HG02884 (cell line): Measurements from ENCODE around the gene SLC9A3.
A peak's percentile ranks its signal among the peaks of the same experiment; 100 is the strongest.
"Not testable (repeated sequence)": the region's sequence is repeated elsewhere in the genome, so short reads cannot be mapped to it uniquely, and the experiment has no call there.

Experiments
- ATAC-seq: cut with Tn5 transposase; IDR thresholded peaks from one replicate; pipeline ENCODE4 v1.9.1; 2021; ENCODE audit warnings: mild to moderate bottlenecking, moderate library complexity; ENCODE audit not compliant: unreplicated experiment

Gene SLC9A3

DNA sequence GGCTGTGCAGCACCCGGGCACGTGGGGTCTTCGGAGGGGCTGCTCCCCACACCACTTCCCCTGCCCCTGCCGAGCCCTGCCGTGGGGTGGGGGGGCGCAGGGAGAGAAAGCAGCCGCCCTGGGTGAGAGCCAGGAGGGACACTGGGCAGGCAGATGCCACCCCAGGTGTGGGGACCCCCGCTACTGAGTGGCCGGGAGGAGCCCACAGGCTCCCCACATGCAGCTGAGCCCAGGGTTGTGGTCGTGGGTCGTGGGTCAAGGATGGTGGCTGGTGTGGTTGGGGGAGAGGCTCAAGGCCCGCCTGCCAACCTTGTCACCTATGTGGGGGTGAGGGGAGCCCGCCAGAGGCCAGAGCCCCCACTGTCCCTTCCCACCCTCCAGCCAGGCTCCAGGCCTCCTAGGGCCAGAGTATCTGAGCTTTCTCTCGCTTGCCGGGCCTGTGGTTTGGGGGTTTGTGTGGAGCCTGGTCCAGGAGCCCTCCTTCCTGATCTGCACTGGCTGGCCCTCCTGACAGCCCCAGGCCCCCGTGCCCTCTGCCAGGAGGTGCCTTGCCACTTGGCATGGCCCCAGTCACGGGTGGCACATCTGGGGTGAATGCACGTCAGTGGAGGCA lies 45.8 kb downstream of the SLC9A3 start:
- ATAC-seq = no peak

DNA sequence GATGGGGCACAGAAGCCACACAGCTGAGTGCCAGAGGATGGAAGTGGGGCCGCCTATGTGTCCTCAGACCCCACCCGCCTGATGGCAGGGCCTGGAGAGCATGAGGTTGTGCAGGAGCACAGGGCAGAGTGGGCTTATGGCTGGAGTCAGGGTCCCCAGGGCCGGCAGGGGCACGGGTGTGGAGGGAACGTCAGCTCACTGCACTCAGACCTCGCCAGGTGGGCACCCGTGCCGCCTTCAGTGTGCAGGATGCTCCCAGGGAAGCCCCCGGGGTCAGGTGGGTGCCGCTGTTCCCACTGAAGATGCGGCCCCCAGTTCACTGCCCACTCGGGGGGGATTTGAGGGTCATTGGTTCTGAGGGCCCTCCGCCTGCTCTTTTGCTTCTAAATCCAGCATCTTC lies 46.4 kb downstream of the SLC9A3 start:
- no peak for ATAC-seq

DNA sequence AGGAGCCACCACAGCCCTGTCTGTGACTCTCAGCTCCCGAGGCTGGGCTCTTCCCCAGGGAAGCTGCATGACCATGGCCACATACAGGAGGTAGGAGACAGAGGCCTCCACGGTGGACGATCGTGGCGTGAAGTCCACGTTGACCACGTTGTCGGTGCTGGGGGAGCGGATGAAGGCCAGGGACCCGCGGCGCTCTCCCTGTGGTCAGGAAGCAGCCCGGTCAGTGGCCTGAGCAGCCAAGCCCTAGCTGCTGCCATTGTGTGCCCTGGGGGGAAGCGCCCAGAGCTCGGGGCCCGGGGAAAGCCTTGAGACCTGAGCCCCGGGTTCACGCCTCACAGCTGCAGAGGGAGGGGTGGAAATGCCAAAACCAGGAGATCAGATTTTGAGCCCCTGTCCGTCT lies 47.0 kb downstream of the SLC9A3 start:
- no peak for ATAC-seq

DNA sequence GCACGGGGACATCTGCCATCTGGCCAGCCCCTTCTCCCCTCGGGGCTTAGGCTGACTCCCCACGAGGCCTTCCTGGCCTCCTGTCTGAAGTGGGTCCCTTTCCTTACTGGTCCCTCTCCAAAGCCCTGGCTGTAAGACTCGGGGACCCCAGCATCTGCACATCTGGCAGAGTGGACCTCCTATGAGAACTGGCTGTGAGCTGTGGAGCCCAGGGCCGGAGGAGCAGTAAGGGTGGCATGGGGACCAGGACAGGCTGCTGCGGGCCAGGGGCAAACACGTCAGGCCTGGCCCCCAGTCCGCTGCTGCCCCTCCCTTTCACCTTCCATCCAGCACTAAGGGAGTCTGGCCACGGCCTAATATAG lies 47.5 kb downstream of the SLC9A3 start:
- no peak for ATAC-seq

DNA sequence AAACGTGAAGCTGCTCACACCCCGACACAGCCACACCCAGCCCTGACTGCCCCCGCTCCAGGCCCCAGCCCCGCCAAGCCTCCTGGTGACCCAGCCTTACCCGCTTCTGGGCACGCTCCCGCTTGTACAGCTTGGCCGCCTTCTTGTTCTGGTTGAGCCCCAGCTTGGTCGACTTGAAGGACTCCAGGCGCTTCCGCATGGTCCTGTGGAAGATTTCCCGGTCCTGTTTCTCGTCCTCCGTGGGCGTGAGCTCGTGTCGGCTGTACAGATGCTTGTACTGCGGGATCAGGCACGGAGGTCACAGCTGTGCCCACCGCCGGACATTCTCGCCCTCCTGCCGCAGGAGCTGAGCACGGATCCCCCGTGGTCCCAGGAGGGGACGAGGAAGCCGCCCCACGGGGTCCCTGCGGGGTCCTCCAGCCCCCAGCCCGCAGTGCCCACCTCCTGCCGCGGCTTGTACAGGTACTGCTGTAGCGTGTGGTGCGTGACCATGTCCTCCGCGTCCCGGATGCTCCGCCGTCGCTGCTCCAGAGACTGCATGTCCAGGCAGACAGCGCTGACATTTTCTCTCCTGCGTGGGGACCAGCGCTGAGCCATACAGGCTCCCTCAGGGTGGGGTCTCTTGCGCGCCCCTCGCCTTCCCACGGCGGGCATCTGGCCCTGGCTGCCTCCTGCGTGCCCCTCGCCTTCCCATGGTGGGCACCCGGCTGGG lies 48.0 kb downstream of the SLC9A3 start:
- no peak for ATAC-seq

DNA sequence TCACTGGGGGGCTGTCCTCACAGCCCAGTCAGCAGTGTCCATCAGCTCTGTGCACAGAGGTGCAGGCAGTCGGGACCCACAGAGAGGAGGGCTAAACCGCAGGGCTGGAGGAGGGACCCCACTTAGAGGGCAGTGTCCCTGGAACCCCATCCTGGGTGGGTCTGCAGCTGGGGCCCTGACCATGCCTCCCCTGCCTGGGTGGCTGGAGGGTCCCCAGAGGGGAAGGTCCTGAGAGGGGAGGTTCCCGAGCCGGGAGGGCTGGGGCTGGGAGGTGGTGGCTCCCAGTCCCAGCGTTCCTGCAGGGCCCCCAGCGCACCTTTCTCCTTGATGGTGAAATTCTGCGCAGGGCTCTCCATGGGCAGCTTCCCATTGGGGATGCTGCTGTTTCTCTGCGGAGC lies 48.5 kb downstream of the SLC9A3 start:
- no peak for ATAC-seq

DNA sequence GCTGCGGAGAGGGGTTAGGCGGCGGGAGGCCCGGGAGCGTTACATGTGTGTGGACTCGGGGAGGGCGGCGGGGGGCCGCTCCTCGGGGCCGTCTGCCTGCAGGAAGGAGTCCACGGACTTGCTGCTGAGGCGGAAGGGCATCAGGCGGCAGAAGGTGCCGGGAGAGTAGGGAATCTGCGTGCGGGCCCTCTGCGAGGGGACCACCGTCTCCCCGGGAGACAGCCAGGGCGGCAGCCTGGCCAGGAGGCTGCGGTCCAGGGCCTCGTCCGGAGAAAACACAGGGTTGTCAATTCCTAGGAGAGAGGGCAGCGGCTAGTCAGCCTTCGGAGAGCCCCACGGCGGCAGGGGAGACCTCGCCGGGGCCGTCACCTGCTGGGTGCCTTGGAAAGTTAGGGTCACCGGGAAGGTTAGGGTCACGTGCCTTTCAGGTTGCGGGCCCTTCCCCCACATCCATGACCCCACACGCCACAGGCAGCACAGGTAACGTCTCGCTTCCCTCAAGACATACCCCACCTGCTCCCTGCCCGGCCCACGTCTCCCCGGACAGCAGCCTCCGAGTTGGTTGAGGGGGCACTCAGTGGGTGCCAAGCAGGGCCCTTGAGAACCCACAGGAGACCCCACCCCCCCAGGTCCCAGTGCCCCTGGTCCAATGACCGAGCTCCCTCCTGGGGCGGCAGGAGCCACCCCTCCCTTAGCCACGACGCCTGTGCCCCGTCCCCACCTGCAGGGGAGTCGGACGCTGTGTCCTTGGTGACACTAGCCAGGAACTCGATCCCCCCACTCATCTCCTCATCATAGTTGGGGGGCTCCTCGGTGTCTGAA lies 49.2 kb downstream of the SLC9A3 start:
- ATAC-seq = no peak

DNA sequence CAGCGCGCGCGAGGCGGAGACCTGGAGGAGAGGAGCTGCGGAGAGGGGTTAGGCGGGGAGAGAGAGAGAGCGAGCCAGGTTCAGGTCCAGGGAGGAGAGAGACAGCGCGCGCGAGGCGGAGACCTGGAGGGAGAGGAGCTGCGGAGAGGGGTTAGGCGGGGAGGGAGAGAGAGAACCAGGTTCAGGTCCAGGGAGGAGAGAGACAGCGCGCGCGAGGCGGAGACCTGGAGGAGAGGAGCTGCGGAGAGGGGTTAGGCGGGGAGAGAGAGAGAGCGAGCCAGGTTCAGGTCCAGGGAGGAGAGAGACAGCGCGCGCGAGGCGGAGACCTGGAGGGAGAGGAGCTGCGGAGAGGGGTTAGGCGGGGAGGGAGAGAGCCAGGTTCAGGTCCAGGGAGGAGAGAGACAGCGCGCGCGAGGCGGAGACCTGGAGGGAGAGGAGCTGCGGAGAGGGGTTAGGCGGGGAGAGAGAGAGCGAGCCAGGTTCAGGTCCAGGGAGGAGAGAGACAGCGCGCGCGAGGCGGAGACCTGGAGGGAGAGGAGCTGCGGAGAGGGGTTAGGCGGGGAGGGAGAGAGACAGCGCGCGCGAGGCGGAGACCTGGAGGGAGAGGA lies 49.9 kb downstream of the SLC9A3 start:
- ATAC-seq = not testable (repeated sequence)

DNA sequence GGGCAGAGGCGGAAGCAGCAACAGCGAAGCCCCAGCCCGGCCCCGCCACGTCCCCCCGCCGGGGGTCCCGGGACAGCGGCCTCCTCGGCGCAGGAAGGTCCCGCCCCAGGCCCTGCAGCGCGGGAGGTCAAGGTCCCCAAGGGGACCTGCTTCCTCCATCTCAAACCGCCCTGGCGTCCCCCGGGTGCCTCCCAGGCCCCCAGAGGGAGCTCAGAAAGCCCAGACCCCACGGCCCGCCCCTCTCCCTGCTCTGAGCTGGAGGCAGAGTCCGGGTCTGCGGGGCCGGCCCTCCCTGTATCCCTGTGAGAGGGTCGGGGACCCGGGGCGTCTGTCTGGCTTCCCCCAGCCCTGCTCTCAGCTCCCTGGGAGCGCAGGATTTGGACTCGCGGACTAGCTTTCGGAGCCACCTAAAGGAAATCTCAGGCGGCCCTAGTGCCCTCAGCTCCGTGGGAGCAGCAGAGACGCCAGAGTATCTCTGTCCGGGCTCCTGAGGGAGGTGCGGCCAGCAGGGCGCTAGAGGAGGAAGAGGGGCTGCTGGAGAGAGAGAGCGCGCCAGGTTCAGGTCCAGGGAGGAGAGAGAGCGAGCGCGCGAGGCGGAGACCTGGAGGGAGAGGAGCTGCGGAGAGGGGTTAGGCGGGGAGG lies 50.6 kb downstream of the SLC9A3 start:
- ATAC-seq = peak; percentile 29

DNA sequence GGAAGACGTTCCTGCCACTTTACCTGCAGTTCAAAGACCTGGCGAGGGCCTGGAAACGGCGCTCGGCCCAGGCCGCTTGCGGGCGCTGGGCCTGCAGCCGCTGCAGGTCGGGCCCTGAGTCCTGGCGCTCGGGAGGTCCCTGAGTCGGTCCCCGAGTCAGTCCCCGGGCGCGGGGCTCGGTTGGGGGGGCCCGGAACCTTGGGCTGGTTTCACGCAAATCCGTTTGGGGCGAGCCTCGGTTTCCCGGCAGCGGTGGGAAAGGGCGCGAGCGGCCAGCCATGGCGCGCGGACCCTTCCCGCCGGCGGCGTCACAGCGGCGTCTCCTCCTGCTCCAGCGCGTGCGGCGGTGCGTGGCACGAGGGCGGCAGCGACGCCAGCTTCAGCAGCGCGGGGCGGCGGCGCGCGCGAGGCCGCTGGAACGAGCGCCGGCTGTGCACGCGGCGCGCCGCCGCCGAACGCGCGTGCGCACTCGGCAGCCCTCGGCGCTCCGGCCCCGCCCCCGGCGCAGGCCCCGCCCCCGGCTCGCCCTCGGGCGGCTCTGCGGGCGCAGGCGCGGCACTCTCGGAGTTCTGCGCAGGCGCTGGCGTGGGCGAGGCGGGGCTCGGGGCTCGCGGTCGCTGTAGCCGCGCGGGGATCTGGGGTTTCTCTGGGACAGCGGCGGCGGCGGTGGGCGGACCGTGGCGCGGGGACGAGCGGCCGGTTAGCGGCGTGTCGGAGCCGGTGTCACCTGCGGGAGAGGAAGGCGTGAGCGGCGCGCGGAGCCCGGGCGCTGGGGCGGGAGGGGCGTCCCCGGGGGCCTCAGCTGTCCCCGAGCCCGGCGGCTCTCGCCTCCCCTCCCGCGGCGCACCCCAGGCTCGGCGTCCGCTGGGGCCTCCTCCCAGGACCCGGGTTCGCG lies 51.3 kb downstream of the SLC9A3 start:
- peak; percentile 55 for ATAC-seq

DNA sequence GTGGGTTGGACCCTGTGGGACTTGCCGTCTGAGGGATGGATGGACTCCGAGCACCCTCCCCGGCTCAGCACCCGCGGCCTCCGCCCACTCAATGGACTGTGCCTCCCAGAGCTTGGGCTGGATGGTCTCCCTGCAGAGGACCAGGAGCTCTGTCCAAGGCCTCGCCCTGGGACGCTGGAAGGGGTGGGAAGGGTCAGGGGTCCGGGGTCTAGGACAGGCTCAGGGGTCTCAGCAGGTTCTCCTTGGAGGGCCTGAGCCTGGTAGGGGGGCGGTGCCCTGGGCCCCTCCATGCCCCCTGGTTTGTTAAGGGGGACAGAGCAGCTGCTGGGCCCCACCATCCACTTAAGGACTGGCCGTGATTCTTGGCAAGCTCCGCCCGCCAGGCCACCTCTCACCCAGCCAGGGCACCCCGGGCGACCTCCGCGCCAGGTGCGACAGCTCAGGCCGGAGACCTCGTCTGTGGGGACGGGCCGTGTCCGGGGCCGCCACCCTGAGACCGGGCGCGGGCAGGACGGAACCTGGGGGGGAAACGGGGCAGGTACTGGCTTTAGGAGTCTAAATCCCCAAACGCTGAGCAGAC lies 52.1 kb downstream of the SLC9A3 start:
- ATAC-seq = peak; percentile 5

DNA sequence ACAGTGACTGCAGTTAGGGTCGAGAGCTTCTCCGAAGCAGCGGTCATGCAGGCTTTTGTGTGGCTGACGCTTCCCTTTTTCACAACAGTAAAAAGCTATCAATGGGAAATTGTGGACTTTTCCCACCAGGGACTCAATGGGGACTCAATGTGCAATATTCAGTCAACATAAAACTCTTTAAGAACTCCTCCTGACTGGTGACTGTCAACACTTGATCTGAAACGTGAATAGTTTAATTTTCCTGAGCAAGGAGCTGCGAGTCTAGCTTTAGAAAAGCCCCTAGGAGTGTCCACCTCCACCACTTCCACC lies 52.5 kb downstream of the SLC9A3 start:
- no peak for ATAC-seq

DNA sequence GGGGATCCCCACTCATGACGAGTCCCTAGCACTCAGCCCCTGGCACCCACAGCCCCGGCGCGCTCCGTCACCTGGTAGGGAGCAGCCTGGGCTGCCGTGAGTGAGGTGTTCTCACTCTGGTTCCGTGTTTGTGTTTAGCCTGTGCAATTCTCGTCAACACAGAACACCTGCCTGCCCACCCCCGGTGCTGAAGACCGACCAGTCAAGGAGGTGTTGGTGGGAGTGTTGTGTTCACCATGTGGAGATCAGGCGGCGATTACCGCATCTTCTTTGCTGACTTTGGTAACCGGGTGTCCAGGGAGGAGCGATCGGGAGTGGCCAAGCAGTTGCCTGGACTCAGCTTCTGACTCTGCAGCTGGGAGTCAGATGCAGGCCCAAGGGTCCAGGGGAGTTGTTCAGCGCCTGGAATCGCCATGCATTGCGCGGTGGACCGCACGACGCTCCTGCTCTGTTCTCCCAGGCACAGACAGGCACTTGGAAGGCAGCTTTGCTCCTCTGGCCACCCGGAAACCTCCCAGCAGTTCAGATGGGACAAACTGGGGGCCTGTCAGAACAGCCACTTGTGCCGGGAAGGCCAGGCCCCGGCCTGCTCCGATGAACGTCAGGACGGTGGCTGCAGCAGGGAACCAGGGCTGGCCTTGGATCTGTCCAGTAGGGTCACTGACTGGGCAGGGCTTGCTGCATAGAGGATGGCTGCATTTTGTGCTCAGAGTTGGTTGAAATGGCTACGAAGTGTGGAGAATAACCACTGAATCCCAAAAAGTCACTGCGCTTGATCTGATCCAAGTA lies 53.1 kb downstream of the SLC9A3 start:
- ATAC-seq = no peak

DNA sequence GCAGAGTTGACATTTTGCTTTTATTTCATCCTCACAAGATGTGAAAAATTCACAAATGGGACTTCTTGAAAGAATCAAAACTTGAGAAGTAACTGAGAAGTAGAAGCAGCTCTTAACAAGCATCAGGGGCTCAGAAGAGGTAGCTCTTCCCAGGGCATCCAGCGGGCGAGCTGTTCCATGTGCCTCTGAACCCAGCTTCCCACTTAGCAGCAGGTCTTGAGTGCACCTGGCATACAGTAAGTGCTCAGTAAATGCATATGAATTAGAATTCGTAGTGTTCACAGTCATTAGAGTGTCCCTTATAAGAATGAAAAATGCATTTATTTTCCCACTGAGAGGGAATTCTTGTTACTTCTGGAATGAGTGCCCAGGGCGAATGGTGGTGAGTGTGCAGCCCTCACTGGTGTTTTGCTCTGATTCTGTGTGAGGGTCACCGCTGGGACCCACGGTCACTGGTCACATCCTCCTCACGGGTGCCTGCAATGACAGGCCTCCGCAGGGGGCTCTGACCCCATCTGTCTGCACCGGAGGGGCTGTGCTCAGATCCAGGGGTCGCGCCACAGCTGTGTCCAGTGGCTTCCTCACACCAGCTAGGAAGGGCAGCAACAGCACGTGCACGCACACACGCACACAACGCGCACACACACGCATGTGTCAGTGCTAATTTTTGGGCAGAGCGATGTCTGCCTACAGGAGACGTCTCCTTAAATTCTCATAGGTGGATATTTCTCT lies 54.3 kb downstream of the SLC9A3 start:
- no peak for ATAC-seq

DNA sequence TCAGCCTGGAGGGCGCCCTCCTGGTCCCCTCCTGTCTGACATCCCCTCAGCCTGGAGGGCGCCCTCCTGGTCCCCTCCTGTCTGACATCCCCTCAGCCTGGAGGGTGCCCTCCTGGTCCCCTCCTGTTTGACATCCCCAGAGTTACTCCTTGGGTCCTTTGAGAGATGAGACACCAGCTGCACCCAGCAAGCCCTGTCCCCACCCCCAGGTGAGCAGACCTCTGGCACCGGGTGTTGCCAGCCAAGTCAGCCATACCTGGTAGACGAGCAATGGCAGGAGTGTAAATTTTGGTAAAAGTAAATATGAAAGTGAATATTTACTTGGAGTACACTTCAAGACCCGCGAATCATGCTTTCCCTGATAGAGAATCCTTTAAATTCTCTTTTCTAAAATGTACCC lies 55.8 kb downstream of the SLC9A3 start:
- no peak for ATAC-seq

DNA sequence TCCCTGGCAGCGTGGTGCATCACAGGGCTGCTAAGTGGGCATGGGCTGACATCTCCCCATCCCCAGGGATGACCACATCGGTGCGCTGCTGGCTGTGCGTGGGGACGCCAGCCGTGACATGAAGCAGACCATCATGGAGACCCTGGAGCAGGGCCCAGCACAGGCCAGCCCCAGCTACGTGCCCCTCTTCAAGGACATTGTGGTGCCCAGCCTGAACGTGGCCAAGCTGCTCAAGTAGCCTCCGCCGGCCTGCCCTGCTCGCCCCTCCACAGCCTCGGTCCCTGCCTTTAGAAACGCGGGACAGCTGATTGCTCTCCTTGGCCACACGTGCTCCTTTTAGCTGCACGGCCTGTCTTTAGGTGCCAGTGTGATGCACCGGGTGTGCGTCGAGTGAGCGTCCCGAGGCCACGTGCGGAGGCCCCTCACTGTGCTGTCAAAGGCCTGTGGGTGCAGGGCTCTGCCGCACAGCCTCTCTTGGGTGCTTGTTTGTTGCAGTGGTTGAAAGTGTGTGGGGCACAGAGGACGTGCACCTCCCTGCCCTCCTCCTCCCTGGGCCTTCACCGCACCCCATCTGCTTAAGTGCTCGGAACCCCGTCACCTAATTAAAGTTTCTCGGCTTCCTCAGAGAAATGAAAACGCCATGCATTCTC lies 57.5 kb downstream of the SLC9A3 start:
- ATAC-seq = no peak

DNA sequence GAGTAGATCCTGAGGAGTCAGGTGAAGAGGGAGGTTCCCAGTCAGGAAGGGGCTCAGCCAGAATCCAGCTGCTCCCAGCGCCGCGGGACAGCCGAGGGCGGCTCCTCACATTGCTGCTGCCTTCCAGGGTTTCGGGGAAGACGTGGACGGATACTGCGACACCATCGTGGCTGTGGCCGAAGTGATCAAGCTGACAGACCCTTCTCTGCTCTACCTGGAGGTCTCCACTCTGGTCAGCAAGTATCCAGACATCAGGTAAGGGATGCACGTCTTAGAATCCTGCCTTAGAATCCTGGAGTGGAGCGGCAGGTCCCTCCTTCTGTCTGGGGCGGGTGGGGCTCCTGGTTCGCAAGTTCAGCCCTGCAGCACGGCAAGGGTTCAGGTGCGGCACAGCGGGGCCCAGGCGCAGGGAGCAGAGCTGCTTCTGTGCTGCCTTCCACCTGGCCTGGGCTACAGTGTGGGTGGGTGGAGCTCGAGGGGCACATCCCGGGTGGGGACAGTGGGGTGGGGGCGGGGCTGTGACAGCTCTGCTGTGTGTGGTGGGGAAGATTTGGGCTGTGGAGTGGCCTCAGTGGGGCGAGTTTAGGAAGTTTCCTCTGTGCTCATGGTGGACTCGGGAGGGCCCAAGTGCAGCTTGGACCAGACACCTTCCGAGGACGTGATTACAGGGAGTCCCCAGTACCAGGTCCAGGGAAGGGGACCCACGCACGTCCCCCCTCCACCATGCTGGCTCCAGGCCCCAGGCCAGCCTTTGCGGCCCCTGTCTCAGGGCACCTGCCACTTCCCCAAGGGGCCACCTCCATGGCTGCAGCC lies 58.5 kb downstream of the SLC9A3 start:
- no peak for ATAC-seq
